ENCODE data around the gene PTBP3.

PTBP3 gene

DNA sequence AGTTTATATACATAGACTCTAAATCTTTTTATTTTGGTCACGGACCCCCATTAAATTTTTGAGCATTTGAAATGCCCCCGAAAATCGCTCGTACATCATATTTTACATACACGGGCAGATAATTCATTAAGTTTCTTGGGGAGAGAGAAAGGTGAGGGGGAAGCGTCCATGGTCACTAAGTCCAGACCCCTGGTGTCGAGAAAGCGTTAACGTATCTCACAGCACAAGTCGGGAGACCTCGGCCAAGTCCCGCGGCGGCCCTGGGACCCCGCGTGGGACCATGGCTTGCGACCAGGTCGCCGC lies 794 bp downstream of the PTBP3 start:
- no peaks in the 10 kb centered on the region for H3K27me3 ChIP-seq (ENCODE audit: control insufficient read depth, insufficient read depth, low read length)
- H3K4me2 ChIP-seq (ENCODE audit: low read length): peak overlapping the region; percentile 85
- peak overlapping the region; percentile 97 for H3K9ac ChIP-seq (ENCODE audit: low read depth, low read length)
- H3K4me3 ChIP-seq (ENCODE audit: low read length): peak overlapping the region; percentile 86
- H3K36me3 ChIP-seq (ENCODE audit: insufficient read depth, low read length): no peaks in the 10 kb centered on the region
- peaks cover 27% of the 10 kb centered on the region for H3K4me1 ChIP-seq (ENCODE audit: control insufficient read depth, insufficient read depth, low read length)
- H3K9me3 ChIP-seq (replicated peaks; ENCODE audit: low read length): no peaks in the 10 kb centered on the region

DNA sequence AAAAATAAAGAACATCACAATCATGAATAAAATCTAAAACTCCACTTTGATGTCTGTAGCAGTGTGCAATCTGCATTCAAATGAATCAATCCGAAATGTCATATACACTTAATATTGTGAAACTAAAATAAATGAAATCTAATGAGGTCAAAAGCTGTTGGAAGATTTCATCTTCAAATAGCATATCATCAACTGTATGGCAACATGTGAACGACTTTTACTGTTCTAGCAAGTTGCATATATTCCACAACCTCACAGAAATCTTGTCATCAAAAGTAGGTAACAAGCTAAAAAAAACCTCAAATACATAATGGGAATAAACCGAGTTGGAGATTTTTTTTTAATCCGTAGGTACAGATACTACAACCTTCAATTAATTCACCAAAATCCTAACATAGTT lies 1.2 kb downstream of the PTBP3 start:
- peak overlapping the region; percentile 85 for H3K4me2 ChIP-seq (ENCODE audit: low read length)
- H3K9ac ChIP-seq (ENCODE audit: low read depth, low read length): peak overlapping the region; percentile 97
- peaks cover 31% of the 10 kb centered on the region for H3K4me1 ChIP-seq (ENCODE audit: control insufficient read depth, insufficient read depth, low read length)
- no peaks in the 10 kb centered on the region for H3K9me3 ChIP-seq (replicated peaks; ENCODE audit: low read length)
- no peaks in the 10 kb centered on the region for H3K36me3 ChIP-seq (ENCODE audit: insufficient read depth, low read length)
- H3K27me3 ChIP-seq (ENCODE audit: control insufficient read depth, insufficient read depth, low read length): no peaks in the 10 kb centered on the region
- H3K4me3 ChIP-seq (ENCODE audit: low read length): peak overlapping the region; percentile 86

GRCh38 chr9:112331674-112331952 lies 1.8 kb downstream of the PTBP3 start:
- Histone ChIP-seq H3K4me2 (ENCODE audit: low read length) (peak overlapping the region; percentile 85), H3K36me3 (ENCODE audit: insufficient read depth, low read length) (no peaks in the 10 kb centered on the region), H3K4me1 (ENCODE audit: control insufficient read depth, insufficient read depth, low read length) (peaks cover 31% of the 10 kb centered on the region), H3K27me3 (ENCODE audit: control insufficient read depth, insufficient read depth, low read length) (no peaks in the 10 kb centered on the region), H3K4me3 (ENCODE audit: low read length) (peak overlapping the region; percentile 86), H3K9ac (ENCODE audit: low read depth, low read length) (peak overlapping the region; percentile 97), H3K9me3 (replicated peaks; ENCODE audit: low read length) (no peaks in the 10 kb centered on the region)

DNA sequence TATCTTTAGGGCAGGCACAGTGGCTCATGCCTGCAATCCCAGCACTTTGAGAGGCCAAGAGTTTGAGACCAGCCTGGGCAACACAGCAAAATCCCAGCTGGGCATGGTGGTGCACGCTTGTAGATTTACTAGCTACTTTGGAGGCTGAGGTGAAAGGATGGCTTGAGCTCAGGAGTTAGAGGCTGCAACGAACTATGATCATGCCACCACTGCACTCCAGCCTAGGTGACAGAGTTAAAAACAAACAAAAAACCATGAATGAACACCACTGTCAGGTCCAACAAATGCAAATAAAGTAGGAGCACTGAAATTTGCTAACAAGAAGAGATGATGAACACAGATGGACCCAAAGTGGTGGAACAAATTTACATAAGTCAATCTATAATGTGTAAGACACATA lies 4.9 kb downstream of the PTBP3 start:
- Histone ChIP-seq H3K27me3 (ENCODE audit: control insufficient read depth, insufficient read depth, low read length) (no peaks in the 10 kb centered on the region), H3K4me2 (ENCODE audit: low read length) (peak overlapping the region; percentile 38), H3K9me3 (replicated peaks; ENCODE audit: low read length) (no peaks in the 10 kb centered on the region), H3K4me1 (ENCODE audit: control insufficient read depth, insufficient read depth, low read length) (peaks cover 32% of the 10 kb centered on the region), H3K9ac (ENCODE audit: low read depth, low read length) (no peak overlapping the region), H3K36me3 (ENCODE audit: insufficient read depth, low read length) (no peaks in the 10 kb centered on the region), H3K4me3 (ENCODE audit: low read length) (no peak overlapping the region)

DNA sequence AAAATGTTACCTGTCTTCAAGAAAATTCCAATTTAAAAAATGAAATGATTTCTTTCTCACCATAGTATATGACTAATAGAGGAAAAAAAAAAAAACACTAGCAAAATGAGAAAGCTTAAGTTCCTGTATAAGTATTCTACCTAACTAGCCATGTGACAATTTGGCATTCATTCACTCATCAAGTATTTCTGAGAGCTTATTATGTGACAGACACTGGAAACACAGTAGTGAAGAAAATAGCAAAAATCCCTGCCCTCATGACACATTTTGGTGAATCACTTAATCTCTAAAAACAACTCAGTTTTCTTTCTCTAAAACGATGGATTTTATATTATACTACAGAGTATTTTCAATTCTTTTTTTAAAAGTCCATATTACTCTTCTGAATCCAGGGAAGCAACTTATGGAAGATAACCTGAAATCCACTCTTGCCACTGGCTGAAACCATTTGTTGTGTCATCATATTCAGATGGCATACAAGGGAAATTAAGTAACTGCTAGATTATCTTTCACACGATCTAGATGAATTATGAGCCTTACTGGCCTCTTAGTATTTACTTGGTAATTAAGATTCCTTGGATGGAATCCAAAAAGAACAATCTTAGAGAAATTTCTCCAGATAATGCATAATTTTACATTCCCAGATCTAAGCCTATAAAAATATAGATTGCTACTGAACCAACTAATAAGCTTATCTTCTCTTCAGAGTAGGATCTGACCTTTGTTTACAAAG lies 5.5 kb downstream of the PTBP3 start:
- Histone ChIP-seq H3K4me1 (ENCODE audit: control insufficient read depth, insufficient read depth, low read length) (peaks cover 32% of the 10 kb centered on the region), H3K27me3 (ENCODE audit: control insufficient read depth, insufficient read depth, low read length) (no peaks in the 10 kb centered on the region), H3K9ac (ENCODE audit: low read depth, low read length) (no peak overlapping the region), H3K4me2 (ENCODE audit: low read length) (peak overlapping the region; percentile 38), H3K36me3 (ENCODE audit: insufficient read depth, low read length) (peaks cover 5% of the 10 kb centered on the region), H3K9me3 (replicated peaks; ENCODE audit: low read length) (no peaks in the 10 kb centered on the region), H3K4me3 (ENCODE audit: low read length) (no peak overlapping the region)

- Histone ChIP-seq H3K4me1 (ENCODE audit: control insufficient read depth, insufficient read depth, low read length) (peaks cover 27% of the 10 kb centered on the region), H3K9me3 (replicated peaks; ENCODE audit: low read length) (no peaks in the 10 kb centered on the region), H3K27me3 (ENCODE audit: control insufficient read depth, insufficient read depth, low read length) (no peaks in the 10 kb centered on the region), H3K9ac (ENCODE audit: low read depth, low read length) (no peak overlapping the region), H3K4me3 (ENCODE audit: low read length) (no peak overlapping the region), H3K36me3 (ENCODE audit: insufficient read depth, low read length) (peaks cover 6% of the 10 kb centered on the region), H3K4me2 (ENCODE audit: low read length) (no peak overlapping the region)
Measured at GRCh38 chr9:112326194-112326593, 7.2 kb downstream of the PTBP3 start.

GRCh38 chr9:112325600-112325999 lies 7.8 kb downstream of the PTBP3 start:
- H3K36me3 ChIP-seq (ENCODE audit: insufficient read depth, low read length): peaks cover 6% of the 10 kb centered on the region
- H3K9ac ChIP-seq (ENCODE audit: low read depth, low read length): no peak overlapping the region
- peaks cover 22% of the 10 kb centered on the region for H3K4me1 ChIP-seq (ENCODE audit: control insufficient read depth, insufficient read depth, low read length)
- H3K4me3 ChIP-seq (ENCODE audit: low read length): no peak overlapping the region
- H3K27me3 ChIP-seq (ENCODE audit: control insufficient read depth, insufficient read depth, low read length): no peaks in the 10 kb centered on the region
- H3K4me2 ChIP-seq (ENCODE audit: low read length): no peak overlapping the region
- H3K9me3 ChIP-seq (replicated peaks; ENCODE audit: low read length): no peaks in the 10 kb centered on the region

DNA sequence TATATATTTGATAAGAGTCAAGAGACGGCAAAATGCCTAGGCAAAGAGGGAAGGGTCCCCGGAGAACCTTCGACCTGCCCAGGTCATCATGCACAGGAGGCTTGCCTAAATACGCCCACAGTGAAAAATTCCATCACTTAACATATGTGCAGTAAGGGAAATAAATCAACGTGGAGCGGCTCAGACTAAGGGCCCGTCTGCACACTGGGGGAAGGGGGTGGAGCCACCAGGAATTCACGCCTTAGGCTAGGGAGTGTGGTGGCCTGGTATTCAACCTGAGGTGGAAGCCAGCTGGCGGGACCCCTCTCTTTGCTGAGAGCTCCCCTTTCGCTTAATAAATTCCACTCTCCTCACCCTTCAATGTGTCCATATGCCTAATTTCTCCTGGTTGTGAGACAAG lies 8.3 kb downstream of the PTBP3 start:
- H3K4me3 ChIP-seq (ENCODE audit: low read length): no peak overlapping the region
- H3K9ac ChIP-seq (ENCODE audit: low read depth, low read length): no peak overlapping the region
- H3K9me3 ChIP-seq (replicated peaks; ENCODE audit: low read length): no peaks in the 10 kb centered on the region
- H3K36me3 ChIP-seq (ENCODE audit: insufficient read depth, low read length): peaks cover 6% of the 10 kb centered on the region
- no peak overlapping the region for H3K4me2 ChIP-seq (ENCODE audit: low read length)
- no peaks in the 10 kb centered on the region for H3K27me3 ChIP-seq (ENCODE audit: control insufficient read depth, insufficient read depth, low read length)
- H3K4me1 ChIP-seq (ENCODE audit: control insufficient read depth, insufficient read depth, low read length): peaks cover 17% of the 10 kb centered on the region

DNA sequence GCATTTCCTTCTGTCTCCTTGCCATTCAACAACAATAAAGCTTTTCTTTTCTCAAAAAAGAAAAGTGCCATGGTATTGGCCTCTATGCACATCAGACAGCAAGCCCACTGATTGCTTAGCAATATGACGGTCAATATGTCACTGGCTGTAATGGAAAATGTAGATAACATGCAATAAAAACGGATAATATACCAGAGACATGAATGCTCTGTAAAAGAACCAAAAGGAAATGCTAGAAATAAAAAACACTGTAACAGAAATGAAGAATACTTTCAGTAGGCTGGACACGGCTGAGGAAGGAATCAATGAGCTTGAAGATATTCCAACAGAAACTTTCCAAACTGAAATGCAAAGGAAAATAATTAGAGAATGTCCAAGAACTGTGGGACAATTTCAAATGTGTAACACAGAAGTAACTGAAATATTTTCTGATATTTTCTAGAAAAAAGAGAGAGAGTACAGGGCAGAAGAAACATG lies 10.0 kb downstream of the PTBP3 start:
- no peak overlapping the region for H3K4me3 ChIP-seq (ENCODE audit: low read length)
- peaks cover 6% of the 10 kb centered on the region for H3K36me3 ChIP-seq (ENCODE audit: insufficient read depth, low read length)
- H3K27me3 ChIP-seq (ENCODE audit: control insufficient read depth, insufficient read depth, low read length): no peaks in the 10 kb centered on the region
- no peak overlapping the region for H3K9ac ChIP-seq (ENCODE audit: low read depth, low read length)
- no peak overlapping the region for H3K4me2 ChIP-seq (ENCODE audit: low read length)
- peaks cover 16% of the 10 kb centered on the region for H3K4me1 ChIP-seq (ENCODE audit: control insufficient read depth, insufficient read depth, low read length)
- H3K9me3 ChIP-seq (replicated peaks; ENCODE audit: low read length): no peaks in the 10 kb centered on the region

GRCh38 chr9:112322701-112323377 lies 10.6 kb downstream of the PTBP3 start:
- peaks cover 6% of the 10 kb centered on the region for H3K36me3 ChIP-seq (ENCODE audit: insufficient read depth, low read length)
- peaks cover 11% of the 10 kb centered on the region for H3K4me1 ChIP-seq (ENCODE audit: control insufficient read depth, insufficient read depth, low read length)
- no peaks in the 10 kb centered on the region for H3K9me3 ChIP-seq (replicated peaks; ENCODE audit: low read length)
- H3K27me3 ChIP-seq (ENCODE audit: control insufficient read depth, insufficient read depth, low read length): no peaks in the 10 kb centered on the region
- no peak overlapping the region for H3K4me2 ChIP-seq (ENCODE audit: low read length)
- H3K4me3 ChIP-seq (ENCODE audit: low read length): no peak overlapping the region
- H3K9ac ChIP-seq (ENCODE audit: low read depth, low read length): no peak overlapping the region

- no peaks in the 10 kb centered on the region for H3K27me3 ChIP-seq (ENCODE audit: control insufficient read depth, insufficient read depth, low read length)
- no peaks in the 10 kb centered on the region for H3K4me1 ChIP-seq (ENCODE audit: control insufficient read depth, insufficient read depth, low read length)
- H3K9ac ChIP-seq (ENCODE audit: low read depth, low read length): no peak overlapping the region
- no peak overlapping the region for H3K4me3 ChIP-seq (ENCODE audit: low read length)
- H3K9me3 ChIP-seq (replicated peaks; ENCODE audit: low read length): no peaks in the 10 kb centered on the region
- no peaks in the 10 kb centered on the region for H3K36me3 ChIP-seq (ENCODE audit: insufficient read depth, low read length)
- no peak overlapping the region for H3K4me2 ChIP-seq (ENCODE audit: low read length)
Measured at GRCh38 chr9:112316258-112316943, 17.0 kb downstream of the PTBP3 start.

All from skeletal muscle satellite cell (primary cell).